HG02870 (cell line): Measurements from ENCODE around the gene TNFRSF19.
"Not testable (repeated sequence)": the region's sequence is repeated elsewhere in the genome, so short reads cannot be mapped to it uniquely, and the experiment has no call there.

Experiments used
- ATAC-seq: cut with Tn5 transposase; IDR thresholded peaks from one replicate; pipeline ENCODE4 v1.9.1; 2021; ENCODE audit warnings: mild to moderate bottlenecking, moderate library complexity; ENCODE audit not compliant: unreplicated experiment

The TNFRSF19 gene

DNA sequence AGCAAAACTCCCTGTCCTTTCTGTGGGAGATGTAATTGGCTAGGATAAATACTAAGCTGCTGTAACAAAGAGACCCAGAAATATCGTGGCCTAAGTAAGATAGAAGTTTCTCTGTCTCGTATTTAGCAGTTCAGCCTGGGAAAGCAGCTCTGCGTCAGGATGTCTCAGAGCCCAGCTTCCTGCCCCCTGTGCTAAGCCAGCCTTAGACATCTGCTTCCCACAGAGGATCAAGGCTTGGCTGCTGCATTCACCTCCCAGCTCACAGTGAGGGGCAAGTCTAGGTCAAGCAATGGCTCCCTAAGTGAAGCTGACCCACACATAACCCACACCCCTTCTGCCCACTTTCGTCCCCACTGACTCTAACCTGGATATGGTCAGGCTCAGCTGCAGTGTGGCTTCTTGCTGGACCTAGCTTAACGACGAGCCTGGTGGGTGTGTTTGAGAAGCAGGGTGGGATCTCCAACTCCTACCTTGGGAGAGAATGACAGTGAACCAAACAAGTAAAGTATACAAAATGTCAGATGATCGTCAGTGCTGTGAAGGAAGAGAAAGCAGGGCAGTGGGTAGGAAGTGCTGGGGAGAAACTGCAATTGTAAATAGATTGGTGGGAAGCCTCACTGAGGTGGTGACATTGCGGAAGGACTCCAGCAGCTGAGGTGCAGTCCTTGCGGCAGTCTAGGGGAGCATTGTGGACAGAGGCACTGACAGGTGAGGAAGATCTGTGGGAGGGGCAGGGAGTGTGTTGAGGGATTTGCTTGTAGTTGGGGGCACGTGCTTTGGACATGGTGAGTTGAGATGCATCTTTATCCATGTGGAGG lies 82.9 kb downstream of the TNFRSF19 start:
- ATAC-seq = no peak

DNA sequence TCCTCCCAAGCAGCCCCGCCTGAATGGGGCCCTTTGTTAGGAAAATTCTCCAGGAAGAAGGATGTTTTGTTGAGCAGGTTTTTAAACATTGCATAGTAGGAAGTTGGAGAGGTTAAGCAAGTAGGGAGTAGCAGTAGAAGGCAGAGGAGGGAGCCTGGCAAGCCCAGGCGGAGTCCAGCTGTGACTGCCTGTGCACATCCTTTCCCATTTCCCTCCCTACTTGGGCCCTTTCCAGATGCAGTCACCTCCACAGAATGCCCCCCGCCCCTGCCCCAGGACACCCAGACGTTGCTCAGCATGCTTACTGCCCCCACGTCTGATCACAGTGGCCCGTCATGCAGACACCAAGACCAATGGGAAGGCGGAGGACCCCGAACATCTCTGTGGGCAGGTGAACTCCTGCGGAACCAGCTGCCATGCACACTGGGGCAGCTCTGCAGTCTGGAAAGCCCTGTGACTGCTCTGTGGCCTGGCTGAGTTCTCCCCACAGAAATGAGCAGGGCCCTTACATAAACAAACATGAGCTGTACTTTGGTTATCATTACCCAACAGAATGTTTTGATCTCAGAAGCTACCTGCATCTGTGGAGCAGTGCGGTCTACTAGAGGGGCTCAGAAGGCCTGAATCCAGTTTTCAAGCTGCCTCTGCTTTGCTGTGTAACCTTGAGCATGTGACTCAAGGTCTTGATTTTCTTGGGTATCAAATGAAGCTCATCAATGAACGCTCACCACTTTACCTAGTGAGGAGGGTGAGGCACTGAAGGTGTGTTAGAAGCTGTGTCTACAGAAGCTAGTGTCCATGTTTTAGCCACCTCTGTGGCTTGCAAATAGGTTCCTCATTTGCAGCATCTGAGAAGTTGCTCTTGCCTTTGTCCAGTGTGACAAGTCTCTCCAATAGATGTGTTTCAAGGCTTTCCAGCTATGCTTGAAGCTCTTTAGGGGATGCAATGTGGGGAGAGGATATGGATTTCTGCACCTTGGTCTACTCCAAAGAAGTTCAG lies 84.2 kb downstream of the TNFRSF19 start:
- no peak for ATAC-seq

DNA sequence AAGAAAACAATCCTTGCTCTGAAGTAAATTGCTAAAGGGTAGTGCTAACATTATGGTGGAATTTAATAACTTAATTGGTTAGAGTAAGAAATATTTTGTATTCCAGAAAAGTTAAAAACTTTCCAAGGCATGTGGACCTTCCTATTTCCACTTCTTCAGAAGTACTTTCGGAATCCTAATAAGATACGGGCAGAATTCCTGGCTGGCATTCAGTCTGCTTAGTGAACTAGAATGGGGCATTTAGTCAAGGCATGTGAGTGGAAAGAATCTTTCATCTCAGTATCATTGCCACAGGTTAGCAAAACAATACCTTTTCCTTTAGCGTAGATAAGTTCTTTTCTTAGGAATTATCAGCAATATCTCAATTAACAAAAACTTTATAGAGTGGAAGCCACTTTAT lies 85.1 kb downstream of the TNFRSF19 start:
- ATAC-seq = no peak

DNA sequence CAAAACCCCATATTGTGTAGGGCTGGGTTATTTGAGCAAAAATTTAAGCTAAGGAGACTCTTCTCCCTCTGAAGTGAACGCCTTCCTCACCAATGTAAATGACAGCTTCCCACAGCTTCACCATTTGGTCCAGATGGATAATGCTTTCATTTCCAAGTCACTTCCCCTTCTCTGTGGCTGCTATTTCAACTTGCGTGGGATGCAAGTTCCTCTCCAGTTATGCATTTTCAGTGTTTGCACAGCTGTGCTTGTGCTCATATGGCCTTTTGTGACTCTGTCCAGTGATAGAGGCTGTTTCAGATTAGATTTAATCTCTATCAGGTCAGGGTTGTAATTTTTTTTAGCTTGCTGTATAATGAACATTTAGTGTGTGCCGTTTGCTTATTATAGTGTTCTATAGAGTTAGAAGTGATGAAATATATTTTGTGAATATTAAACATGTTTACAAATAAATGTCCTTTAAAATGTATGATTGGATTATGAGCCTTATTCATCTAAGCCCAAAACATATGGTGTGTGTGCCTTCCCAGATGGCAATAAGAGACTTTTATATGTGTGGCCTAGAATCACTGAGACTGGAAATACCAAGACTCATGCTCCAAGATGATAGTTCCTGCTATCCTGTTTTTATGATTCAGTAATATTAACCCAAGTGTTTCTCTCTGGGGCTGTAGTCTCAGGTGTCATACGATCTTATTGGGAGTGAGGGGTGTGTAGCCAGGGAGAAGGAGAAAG lies 86.6 kb downstream of the TNFRSF19 start:
- no peak for ATAC-seq

DNA sequence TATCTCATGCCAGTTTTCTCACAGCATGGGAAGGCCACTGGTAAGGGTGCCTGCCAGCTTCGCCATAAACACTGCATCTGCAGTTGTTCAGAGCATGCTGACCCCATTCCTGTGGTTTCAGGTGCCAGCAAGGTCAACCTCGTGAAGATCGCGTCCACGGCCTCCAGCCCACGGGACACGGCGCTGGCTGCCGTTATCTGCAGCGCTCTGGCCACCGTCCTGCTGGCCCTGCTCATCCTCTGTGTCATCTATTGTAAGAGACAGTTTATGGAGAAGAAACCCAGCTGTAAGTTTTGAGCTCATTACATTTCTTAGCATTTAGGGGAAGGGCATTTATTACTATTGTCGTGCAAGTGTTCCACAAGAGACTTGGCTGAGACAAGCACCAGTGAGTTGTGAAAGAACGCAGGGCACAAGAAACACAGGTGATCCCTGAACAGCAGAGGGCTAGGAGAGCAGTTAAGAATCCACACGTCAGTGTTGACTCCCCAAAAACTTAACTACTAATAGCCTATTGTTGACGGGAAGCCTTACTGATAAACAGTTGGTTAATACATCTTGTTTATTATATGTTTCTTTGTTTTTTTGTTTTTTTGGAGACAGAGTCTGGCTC lies 88.8 kb downstream of the TNFRSF19 start:
- no peak for ATAC-seq

DNA sequence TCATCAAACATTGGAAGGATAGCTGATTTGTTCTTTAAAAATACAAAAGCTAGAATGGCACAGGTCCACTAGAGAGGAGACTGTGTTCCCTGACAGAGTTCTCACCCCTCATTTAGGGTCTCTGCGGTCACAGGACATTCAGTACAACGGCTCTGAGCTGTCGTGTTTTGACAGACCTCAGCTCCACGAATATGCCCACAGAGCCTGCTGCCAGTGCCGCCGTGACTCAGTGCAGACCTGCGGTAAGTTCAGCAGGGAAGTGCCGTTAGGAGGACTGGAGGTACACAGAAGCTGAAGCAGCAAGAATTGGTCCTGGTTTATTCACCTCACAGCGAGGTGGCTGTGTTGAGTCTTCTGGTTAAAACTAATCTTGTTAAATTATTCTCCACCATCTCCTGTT lies 90.0 kb downstream of the TNFRSF19 start:
- ATAC-seq = no peak

DNA sequence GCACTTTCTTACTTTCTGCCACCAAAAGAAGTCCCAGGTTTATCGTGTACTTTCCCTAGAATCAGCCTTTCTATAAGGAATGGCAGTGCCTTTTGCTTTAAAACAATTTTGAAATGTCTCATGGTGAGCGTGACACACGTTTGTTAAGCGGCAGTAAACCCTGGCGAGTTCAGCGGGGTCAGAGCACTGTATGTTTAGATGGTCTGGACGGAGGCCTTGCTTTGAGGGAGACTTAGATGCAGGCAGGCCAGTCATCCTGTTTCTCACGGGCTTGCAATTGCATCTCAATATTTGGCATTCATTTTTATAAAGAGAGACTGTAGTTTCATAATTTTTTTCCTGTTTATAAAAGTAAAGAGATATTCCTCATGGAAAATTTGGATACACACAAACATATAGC lies 96.4 kb downstream of the TNFRSF19 start:
- no peak for ATAC-seq

DNA sequence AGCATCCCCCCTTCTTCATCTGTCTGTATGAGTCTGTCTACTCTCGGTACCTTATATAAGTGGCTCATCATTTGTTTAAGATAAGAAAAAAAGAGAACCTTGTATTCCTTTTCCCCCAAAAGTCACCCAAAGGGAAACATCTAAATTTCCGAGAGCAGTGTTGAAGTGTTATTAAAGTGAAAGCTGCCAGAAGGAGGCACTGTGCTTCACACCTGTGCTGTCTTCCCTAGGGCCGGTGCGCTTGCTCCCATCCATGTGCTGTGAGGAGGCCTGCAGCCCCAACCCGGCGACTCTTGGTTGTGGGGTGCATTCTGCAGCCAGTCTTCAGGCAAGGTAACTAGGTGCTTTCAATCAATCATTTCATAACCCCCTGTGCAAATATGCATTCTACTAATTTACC lies 97.5 kb downstream of the TNFRSF19 start:
- no peak for ATAC-seq

DNA sequence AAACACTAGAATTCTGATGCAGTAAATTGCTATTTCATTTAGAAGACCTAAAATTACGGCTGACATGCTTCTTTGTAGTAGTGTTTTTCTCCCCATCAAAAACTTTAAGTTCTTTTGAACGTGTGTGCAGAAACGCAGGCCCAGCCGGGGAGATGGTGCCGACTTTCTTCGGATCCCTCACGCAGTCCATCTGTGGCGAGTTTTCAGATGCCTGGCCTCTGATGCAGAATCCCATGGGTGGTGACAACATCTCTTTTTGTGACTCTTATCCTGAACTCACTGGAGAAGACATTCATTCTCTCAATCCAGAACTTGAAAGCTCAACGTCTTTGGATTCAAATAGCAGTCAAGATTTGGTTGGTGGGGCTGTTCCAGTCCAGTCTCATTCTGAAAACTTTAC lies 98.3 kb downstream of the TNFRSF19 start:
- no peak for ATAC-seq

DNA sequence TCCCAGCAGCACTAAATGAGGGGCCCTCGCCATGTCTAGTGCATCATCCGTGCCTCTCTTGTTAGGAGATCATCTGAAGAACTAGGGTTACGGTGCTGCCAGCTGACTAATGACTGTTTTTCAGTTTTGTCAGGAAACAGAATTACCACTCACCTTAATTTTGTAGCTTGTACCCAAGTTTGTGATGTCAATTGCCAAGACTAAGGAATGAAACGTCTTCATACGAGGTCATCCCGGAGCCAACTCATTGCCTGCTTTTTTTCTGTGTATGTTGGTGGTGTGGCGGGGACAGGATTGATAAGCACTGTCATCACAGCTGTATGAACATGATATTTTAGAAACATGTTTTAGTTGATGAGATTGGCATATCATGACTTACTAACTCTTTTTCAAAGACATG lies 100.6 kb downstream of the TNFRSF19 start:
- no peak for ATAC-seq

DNA sequence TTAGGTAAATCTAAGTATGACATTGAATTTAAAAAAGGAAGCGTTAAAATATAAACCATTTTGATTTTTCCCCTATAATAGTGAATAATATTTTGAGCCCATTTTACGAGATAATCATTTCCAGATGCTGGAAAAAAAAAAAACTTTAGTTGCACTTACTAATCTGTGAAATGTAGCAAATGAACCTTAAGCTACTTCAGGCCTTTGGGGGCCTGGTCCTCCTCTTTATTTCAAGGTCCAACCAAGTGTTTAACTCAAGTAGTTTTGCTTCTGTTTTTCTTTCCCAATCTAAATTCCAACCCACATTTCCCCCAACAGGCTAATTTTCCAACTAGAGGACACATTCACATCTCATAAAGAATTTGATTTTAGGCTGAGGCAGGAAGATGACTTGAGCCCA lies 101.2 kb downstream of the TNFRSF19 start:
- no peak for ATAC-seq

DNA sequence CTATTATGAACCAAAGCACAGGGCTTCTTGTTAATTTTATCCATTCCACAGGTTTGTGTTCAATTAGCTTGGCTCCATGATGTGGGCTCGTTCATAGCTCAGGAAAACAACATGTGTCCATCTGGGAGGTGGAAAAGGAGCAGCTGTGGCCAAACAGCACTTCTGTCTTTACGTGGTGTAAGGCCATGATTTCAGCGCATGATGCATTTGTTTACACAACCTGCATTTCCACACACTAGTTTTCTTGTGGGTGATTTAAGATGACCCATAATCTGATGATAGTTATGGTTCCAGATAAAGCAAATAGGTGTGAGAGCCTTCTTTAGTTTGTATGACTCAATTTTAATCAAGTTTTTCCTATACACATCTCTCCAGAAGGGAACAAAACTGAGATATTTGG lies 101.7 kb downstream of the TNFRSF19 start:
- no peak for ATAC-seq

DNA sequence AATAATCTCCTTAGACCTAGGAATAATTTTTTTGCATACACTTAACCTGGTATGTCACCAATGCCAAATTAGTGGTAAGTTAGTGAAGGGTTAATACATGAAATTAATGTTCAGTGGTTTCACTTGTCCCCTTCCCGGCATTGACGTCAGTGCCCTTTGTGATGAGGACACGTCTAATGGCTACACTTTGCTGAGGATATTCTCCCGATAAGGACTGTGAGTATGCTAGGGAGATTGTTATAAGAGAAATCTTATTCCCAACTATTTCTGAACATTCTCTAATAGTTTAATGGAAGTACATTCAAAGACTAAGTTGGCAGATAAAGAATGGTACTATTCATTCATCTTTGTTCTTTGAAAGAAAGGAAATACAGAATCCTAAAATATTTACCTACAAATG lies 102.4 kb downstream of the TNFRSF19 start:
- no peak for ATAC-seq

DNA sequence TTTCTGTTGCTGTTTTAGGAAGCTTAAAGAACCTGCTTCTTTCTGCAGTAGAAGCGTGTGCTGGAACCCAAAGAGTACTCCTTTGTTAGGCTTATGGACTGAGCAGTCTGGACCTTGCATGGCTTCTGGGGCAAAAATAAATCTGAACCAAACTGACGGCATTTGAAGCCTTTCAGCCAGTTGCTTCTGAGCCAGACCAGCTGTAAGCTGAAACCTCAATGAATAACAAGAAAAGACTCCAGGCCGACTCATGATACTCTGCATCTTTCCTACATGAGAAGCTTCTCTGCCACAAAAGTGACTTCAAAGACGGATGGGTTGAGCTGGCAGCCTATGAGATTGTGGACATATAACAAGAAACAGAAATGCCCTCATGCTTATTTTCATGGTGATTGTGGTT lies 103.1 kb downstream of the TNFRSF19 start:
- ATAC-seq = no peak

DNA sequence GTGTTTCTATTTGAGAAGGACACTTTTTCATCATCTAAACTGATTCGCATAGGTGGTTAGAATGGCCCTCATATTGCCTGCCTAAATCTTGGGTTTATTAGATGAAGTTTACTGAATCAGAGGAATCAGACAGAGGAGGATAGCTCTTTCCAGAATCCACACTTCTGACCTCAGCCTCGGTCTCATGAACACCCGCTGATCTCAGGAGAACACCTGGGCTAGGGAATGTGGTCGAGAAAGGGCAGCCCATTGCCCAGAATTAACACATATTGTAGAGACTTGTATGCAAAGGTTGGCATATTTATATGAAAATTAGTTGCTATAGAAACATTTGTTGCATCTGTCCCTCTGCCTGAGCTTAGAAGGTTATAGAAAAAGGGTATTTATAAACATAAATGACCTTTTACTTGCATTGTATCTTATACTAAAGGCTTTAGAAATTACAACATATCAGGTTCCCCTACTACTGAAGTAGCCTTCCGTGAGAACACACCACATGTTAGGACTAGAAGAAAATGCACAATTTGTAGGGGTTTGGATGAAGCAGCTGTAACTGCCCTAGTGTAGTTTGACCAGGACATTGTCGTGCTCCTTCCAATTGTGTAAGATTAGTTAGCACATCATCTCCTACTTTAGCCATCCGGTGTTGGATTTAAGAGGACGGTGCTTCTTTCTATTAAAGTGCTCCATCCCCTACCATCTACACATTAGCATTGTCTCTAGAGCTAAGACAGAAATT lies 103.8 kb downstream of the TNFRSF19 start:
- no peak for ATAC-seq

DNA sequence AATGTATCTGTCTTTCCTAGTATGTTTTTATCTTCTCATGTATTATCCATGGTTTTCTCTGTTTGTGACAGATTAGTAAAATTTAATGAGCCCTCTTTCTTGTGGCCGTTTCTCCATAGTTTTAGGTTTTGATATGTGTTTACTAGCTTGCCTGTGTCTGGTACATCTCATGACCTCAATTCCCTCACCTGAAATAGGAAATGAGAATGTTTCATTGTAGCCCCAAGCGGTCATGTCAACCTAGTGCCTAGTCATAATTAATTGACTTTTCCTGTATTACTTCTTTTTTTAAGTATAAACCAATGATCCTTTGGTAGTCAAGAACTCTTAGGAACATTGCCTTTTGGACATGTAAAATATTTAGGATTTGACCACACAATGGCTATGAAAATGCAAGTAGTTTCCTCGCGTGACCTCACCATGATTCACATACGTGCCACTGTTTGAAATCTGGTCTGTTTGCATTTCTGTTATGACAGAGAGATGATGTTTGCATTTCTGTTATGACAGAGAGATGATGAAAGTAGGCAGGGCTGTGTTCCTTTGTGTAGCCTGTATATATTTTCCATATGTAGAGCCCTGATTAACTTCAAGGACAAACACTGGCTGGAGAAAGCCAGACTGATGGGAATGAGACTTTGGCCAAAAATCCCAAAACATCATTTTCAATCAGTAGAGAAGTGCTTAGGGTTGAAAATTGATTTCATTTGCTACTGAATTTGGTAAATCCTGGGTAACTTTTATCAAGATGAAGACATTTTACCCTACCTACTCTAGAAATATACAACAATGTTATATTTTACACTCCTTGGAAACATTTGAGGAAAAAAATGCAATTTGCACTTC lies 104.8 kb downstream of the TNFRSF19 start:
- ATAC-seq = no peak

DNA sequence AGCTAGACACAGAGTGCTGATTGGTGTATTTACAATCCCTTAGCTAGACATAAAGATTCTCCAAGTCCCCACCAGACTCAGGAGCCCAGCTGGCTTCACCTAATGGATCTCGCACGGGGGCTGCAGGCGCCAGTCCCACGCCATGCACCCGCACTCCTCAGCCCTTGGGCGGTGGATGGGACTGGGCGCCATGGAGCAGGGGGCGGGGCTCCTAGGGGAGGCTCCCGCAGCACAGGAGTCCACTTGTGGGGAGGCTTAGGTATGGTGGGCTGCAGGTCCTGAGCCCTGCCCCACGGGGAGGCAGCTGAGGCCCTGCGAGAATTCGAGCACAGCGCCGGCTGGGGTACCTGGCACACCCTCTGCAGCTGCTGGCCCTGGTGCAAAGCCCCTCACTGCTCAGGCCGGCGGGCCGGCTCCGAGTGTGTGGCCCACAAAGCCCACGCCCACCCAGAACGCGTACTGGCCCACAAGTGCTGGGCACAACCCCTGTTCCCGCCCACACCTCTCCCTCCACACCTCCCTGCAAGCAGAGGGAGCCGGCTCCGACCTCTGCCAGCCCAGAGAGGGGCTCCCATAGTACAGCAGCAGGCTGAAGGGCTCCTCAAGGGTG lies 107.6 kb downstream of the TNFRSF19 start:
- ATAC-seq = not testable (repeated sequence)

DNA sequence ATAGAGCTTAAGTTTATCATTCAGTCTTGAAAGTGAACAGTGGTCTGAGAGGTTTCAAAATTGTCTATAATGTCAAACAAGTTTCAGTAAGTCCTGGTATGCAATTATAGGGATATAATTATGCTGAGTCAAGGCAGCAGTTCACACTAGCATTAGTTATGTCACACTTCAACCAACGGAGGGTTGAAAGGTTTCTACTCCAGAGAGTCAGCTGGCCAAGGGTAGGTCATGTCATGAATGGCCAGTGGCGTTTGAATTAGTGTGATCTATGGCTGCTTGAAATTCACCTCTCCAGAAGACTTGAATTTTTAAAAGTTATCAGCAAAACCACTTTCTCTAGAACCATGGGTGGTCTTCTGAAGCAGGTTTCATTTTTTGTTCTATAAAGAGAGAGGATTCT lies 108.6 kb downstream of the TNFRSF19 start:
- ATAC-seq = no peak

DNA sequence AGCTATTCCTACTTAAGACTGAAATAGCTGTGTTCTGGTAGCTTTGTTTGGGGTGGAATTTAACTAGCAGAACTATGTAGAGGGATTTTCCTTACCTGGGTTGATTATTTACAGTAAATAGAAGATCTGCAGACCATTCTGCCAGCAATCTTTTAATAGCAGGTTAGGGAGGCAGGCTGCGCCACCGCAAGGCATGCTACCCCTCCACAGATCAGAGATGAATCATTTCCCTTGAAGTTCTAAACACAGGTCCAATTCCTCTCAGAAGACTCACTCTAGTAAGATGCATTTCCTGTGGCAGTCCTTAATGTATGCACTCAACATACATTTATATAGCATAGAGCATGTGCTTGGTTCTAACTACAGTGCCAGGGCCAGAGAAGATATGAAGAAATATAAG lies 109.0 kb downstream of the TNFRSF19 start:
- ATAC-seq = no peak
